ENCODE data around the gene ACY1.

ACY1 gene

GRCh38 chr3:51945926-51946705, 37.2 kb upstream of the ACY1 start:
- DNase-seq (ENCODE audit: low spot score): no peak

GRCh38 chr3:51946796-51947195, 36.5 kb upstream of the ACY1 start:
- no peak for DNase-seq (ENCODE audit: low spot score)

DNA sequence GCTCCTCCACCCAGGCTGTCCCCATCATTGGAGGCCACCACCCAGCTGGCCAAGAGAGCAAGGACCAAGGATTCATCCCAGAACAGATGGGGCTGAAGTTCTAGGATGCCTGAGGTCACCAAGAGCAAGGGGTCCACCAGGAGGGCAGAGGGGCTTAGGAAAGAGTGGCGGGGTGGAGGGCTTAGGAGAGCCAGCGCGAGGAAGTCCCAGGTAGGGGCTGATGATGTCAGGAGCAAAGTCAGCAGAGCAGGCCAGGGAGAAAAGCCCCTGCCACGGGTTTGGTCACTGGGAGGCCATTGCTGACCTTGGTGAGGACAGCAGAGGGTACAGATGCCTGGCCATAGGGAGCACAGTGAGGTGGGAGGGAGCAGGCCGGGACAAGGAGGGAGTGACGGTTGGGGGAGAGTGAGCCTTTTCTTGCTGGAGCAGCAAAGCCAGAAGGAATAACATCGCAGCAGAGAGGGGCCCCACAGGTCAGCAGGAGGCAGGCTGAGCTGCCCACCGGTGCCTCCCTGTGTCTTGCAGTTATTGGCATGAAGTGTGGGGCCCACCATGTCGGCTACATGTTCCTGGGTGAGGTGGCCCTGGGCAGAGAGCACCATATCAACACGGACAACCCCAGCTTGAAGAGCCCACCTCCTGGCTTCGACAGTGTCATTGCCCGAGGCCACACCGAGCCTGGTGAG, 36.0 kb upstream of the ACY1 start:
- no peak for DNase-seq (ENCODE audit: low spot score)

GRCh38 chr3:51948016-51948580, 35.2 kb upstream of the ACY1 start:
- no peak for DNase-seq (ENCODE audit: low spot score)

DNA sequence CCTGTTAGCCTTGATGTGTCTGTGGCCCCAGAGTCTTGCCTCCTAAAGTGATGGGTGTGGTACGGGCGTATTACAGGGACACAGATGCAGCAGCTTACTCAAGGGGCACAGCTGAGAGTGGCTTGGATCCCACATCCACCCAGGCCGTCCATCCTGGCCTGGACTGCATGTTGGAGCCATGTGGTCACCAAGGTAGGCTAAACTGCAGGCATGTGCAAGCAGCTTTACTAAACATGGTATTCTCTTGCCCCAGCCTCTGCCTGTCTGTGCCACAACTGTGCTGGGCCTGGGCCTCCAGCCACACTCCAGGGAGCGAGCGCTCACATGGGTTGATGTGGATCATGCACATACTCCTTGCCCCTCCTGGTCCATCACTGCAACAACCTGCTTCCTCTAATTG, 34.2 kb upstream of the ACY1 start:
- DNase-seq (ENCODE audit: low spot score): no peak

DNA sequence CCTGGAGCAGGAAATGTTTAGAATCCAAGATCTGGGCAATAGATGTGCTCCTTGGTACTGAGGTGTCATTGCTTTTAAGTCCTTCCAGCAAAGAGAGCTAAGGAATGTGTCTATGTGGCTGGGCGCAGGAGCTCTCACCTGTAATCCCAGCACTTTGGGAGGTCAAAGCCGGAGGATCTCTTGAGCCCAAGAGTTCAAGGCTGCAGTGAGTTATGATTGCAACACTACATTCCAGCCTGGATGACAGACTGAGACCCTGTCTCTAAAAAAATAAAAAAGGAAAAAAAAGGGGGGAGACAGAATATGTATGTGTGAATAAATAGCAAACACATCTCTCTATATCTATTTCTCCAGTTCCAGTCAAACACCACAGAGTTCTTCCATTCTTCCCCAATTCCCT, 32.4 kb upstream of the ACY1 start:
- no peak for DNase-seq (ENCODE audit: low spot score)

DNA sequence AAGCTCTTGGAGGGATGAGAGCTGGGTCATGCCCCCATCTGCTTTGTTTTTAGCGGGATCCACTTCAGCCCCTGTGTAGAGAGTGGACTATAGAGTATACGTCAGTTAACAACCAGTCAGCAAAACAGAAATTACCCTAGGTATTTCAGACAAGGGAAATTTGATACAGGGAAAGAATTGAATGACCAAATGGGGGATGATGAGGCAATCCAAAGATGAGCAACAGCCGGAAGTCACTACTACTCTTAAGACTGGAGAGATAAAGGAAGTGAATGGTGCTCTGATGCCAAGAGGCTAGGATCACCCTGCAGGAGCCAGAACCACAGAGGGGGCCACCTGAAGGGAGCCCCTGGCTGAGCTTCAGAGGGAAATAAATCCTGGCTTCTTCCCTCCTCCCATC, 29.9 kb upstream of the ACY1 start:
- DNase-seq (ENCODE audit: low spot score): no peak

GRCh38 chr3:51954105-51954504, 29.2 kb upstream of the ACY1 start:
- DNase-seq (ENCODE audit: low spot score): no peak

DNA sequence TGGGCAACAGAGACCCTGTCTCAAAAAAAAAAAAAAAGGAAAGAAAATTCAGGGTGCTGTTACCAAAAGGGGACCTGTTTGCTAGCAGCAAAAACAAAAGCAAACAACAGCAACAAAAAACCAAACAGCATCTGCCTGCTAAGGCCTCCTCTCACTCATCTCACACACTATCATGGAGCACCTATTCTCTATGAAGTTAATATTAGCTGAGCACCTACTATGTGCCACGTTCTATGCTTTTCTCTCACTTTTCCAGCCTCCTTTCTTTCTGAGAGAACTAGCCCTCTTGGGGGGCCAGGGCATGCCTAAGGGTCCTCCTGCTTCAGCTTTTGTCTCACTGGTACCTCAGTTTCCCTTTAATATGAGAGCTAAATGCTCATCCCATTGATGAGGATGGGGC, 28.6 kb upstream of the ACY1 start:
- DNase-seq (ENCODE audit: low spot score): no peak

DNA sequence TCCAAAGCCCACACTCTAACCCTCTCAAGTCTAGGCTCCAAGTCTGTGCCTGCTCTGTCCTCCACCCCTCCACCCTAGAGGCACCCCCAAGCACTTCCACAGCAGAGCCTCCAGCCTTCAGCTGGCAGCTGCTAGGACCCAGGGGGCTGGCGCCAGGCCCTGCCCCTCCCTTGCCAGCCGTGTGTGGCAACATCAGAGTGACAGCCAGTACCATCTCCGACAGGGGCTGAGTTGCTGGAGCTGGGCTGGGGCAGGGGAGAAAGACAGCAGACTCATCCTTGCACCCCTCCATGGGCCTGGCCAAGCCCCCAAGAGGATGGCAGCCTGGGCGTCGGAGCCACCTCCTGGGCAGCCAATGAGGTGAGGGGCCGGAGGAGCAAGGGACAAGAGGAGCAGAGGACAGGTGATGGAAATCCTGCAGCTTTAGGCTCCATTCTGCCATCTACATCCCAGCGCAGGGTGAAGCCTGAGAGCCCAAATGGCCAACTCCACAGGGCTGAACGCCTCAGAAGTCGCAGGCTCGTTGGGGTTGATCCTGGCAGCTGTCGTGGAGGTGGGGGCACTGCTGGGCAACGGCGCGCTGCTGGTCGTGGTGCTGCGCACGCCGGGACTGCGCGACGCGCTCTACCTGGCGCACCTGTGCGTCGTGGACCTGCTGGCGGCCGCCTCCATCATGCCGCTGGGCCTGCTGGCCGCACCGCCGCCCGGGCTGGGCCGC, 28.0 kb upstream of the ACY1 start, which contains the start of gene GPR62:
GPR62 (plus strand) TSS at position 207 of the 718 bp plus-strand sequence; CDS start at position 479, 272 bp downstream.
- DNase-seq (ENCODE audit: low spot score): peak; percentile 41

DNA sequence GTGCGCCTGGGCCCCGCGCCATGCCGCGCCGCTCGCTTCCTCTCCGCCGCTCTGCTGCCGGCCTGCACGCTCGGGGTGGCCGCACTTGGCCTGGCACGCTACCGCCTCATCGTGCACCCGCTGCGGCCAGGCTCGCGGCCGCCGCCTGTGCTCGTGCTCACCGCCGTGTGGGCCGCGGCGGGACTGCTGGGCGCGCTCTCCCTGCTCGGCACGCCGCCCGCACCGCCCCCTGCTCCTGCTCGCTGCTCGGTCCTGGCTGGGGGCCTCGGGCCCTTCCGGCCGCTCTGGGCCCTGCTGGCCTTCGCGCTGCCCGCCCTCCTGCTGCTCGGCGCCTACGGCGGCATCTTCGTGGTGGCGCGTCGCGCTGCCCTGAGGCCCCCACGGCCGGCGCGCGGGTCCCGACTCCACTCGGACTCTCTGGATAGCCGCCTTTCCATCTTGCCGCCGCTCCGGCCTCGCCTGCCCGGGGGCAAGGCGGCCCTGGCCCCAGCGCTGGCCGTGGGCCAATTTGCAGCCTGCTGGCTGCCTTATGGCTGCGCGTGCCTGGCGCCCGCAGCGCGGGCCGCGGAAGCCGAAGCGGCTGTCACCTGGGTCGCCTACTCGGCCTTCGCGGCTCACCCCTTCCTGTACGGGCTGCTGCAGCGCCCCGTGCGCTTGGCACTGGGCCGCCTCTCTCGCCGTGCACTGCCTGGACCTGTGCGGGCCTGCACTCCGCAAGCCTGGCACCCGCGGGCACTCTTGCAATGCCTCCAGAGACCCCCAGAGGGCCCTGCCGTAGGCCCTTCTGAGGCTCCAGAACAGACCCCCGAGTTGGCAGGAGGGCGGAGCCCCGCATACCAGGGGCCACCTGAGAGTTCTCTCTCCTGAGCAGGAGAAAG, 27.2 kb upstream of the ACY1 start:
- DNase-seq (ENCODE audit: low spot score): peak; percentile 53

DNA sequence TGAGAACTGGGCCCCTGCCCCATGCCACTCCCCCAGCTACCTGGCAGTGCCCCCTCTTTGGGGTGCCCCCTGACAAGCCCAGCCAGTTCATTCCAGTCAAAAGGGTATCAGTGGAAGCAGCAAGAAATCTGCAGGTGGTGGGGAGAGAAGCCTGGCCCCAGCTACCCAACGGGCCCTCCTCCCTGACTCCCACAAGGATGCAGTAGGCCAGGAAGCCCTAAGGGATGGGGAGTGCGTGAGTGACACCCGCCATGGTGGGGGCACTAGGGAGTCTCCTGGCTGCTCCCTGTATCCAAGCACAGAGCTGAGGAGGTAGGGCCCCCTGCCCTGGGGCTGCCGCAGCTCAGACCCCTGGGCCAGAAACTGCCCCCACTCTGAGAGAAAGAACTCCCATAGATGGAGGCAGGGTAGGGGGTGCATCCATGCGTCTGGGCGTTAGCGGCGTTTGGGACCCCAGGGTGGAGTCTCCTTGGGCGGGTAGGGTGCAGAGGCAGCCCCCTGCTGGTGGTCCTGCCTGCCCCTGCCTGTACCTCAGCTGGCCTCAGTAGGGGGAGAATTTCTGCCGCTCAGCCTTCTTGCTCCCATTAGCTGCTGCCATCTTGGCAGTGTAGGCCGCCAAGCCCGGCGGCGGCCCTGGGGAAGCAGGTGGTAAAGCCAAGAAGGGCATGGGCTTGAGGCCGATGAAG, 25.7 kb upstream of the ACY1 start:
- no peak for DNase-seq (ENCODE audit: low spot score)

DNA sequence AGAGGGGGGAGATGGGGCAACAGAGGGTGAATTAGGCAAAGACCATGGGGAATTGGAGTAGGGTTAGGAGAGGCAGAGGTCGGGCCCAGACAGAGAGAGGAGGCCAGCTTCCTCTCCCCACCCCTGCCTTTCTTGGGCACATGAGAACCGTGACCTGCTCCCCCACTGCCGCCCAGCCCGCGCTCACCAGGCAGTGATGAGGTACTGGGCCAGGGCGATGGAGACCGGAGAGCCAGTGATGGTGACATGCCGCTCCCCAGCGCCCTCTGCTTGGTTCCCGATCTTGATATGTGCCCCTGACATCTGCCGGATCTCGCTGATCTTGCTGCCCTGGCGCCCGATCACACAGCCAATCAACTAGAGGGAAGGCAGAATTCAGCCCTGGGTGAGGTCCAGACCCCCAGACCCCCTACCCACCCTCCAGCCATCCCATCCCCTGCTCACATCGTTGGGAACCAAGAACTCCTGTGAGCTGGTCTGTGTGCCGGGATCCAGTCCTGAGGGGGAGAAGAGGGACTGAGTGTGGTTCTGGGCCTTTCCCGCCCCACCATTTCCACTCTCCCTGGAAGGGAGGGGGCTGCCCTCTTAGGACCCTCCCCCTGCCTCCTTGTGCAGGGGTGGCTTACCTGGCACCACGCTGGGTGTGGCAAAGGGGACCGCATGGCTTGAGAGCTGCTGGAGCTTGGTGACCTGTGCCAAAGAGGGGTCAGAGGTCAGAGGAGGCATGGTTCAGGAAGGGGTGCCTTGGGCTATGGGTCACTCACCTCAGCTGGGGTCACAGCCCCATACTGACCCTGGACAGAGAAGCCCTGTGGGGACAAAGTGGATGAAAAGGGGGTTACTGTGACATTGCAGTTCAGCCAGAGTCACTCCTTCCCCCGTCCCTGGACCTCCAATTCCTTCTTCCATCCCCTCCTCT, 24.5 kb upstream of the ACY1 start:
- DNase-seq (ENCODE audit: low spot score): no peak

- DNase-seq (ENCODE audit: low spot score): no peak
These were observed 23.7 kb upstream of the ACY1 start for GRCh38 chr3:51959651-51960050.

- no peak for DNase-seq (ENCODE audit: low spot score)
These were observed 22.9 kb upstream of the ACY1 start for GRCh38 chr3:51960386-51960785.

- DNase-seq (ENCODE audit: low spot score): no peak
These were observed 22.3 kb upstream of the ACY1 start for GRCh38 chr3:51961011-51961410.

DNA sequence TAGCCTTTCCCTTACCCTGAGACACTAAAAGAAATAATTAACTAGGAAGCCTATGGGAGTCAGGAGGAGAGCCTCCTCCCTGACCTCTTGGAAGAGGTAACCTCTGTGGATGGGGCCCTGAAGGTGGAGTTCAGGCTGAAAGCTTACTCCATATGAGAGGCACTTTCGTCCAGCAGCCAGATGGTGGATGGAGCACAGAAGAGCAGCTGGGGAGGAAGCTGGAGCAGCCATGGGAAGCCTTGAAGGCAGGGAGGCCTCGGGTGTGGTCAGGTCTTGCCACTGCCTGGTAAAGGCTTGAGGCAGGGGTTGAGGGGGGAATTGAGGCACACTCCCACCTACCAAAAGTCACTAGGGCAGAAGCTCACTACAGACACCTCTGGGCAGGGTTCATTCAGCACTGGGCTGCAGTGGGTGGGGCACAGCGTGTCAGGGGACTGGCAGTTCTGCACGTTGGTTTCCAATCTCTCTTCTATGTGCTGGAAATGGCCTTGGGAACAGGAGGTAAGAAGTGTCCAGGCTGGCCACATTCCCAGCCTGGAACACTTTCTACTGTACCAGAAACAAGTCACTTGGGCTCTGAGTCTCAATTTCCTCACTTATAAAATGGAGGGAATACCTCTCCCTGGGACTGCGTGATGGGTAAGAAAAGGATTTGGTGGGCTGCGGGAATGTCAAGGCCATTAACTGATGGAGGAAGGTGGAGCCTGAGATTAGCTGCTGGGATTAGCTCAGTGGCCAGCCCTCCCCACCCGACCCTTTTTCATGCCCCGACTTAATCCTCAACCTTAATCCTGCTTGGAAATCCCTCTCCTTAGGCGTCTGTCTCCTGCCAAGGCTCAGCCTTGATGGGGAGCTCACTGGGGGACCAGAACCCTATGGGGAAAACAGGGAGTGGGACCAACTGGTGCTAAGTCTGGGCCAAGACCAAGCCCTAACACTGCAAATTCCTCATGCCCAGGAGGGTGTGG, 21.4 kb upstream of the ACY1 start:
- DNase-seq (ENCODE audit: low spot score): peak; percentile 67

GRCh38 chr3:51962854-51963530, 20.3 kb upstream of the ACY1 start:
- DNase-seq (ENCODE audit: low spot score): peak; percentile 47

Data from cerebellar cortex (tissue), 1 donor.